Fibroblast of mammary gland (primary cell): ENCODE results near the gene SLC13A5.

Source experiments
- DNase-seq: peaks from one replicate; pipeline ENCODE4 v3.0.0-alpha.2; 2010; ENCODE audit warnings: low read depth
- H3K4me3 ChIP-seq: 2 replicates; pipeline ENCODE4 v1.5.1; 2011; ENCODE audit warnings: low read depth, mild to moderate bottlenecking, low read length, moderate library complexity; ENCODE audit not compliant: control insufficient read depth
- CTCF ChIP-seq: conservative IDR thresholded peaks from 2 replicates; pipeline ENCODE4 v1.5.1; 2011; ENCODE audit warnings: low read depth, low read length, inconsistent platforms; ENCODE audit not compliant: control insufficient read depth, insufficient read depth

SLC13A5 gene

GRCh38 chr17:6651919-6652452, 61.2 kb downstream of the SLC13A5 start:
- DNase-seq = peak; percentile 61
- peak overlapping the region; percentile 100 for H3K4me3 ChIP-seq
- no peak for TF ChIP-seq CTCF

GRCh38 chr17:6651354-6651918, 61.7 kb downstream of the SLC13A5 start, which contains the start of the genes C17orf100 and MED31:
TSS of gene C17orf100 (plus strand) at chr17:6651762. CDS start at chr17:6651914, 152 bp downstream.
TSS of gene MED31 (minus strand) at chr17:6651605. CDS start at chr17:6651528, 77 bp downstream.
- DNase-seq = peak; percentile 87

GRCh38 chr17:6648181-6648580, 65.0 kb downstream of the SLC13A5 start:
- H3K4me3 ChIP-seq = no peak overlapping the region
- peak; percentile 24 for DNase-seq
- TF ChIP-seq CTCF = peak; percentile 26

More at GRCh38 chr17:6651354-6651918, 61.7 kb downstream of the SLC13A5 start, which contains the start of the genes C17orf100 and MED31:
- peak within 1 kb of the TSS; percentile 100 for H3K4me3 ChIP-seq
- no peak for TF ChIP-seq CTCF

GRCh38 chr17:6643451-6644125, 69.6 kb downstream of the SLC13A5 start:
- no peak overlapping the region for H3K4me3 ChIP-seq
- no peak for TF ChIP-seq CTCF
- peak; percentile 79 for DNase-seq

- peak; percentile 28 for DNase-seq
- TF ChIP-seq CTCF = no peak
- H3K4me3 ChIP-seq = no peak overlapping the region
Measured at GRCh38 chr17:6642592-6642991, 70.6 kb downstream of the SLC13A5 start.

GRCh38 chr17:6641247-6641863, 71.8 kb downstream of the SLC13A5 start:
- peak; percentile 38 for DNase-seq
- H3K4me3 ChIP-seq = peak overlapping the region; percentile 94
- no peak for TF ChIP-seq CTCF
